Spleen (tissue), 11 donors: ENCODE measurements around the gene DCTN2. TPM values are rescaled to one million over a fixed set of nuclear protein-coding genes. Genes with fewer than 3 reads are reported as not detected.
"Not testable (repeated sequence)": the region's sequence is repeated elsewhere in the genome, so short reads cannot be mapped to it uniquely, and the experiment has no call there.

Experiments used
- DNase-seq: peaks from one replicate; pipeline ENCODE4 v3.0.0-alpha.2; 2020
- H3K27ac ChIP-seq, 8 donors: fragments of 200-600 bp; sonication (generic) in 7 of 8; 1 replicate in 4 of 8; 2 replicates in 4 of 8; pipeline versions ENCODE4 v1.5.0 to v1.8.0; 2016 to 2021; ENCODE audit warnings: inconsistent platforms in 4 of 8, mild to moderate bottlenecking in 4 of 8, moderate library complexity in 1 of 8
- H3K27me3 ChIP-seq, 7 donors: fragments of 200-600 bp; sonication (generic) in 6 of 7; replicated peaks in 1 of 7; 1 replicate in 4 of 7; 2 replicates in 3 of 7; pipeline versions ENCODE4 v1.5.0 to v1.8.0; 2016 to 2021; ENCODE audit warnings: inconsistent platforms in 3 of 7, mild to moderate bottlenecking in 1 of 7
- H3K36me3 ChIP-seq, 6 donors: fragments of 200-600 bp; sonication (generic) in 5 of 6; 1 replicate in 4 of 6; 2 replicates in 2 of 6; pipeline versions ENCODE4 v1.5.0 to v1.8.0; 2016 to 2021; ENCODE audit warnings: inconsistent platforms in 2 of 6
- H3K4me1 ChIP-seq, 6 donors: fragments of 200-600 bp; sonication (generic) in 5 of 6; 1 replicate in 3 of 6; 2 replicates in 3 of 6; pipeline versions ENCODE4 v1.5.0 to v1.8.0; 2016 to 2021; ENCODE audit warnings: inconsistent platforms in 3 of 6
- H3K4me3 ChIP-seq, 8 donors: fragments of 200-600 bp; sonication (generic) in 7 of 8; 1 replicate in 4 of 8; 2 replicates in 4 of 8; pipeline versions ENCODE4 v1.5.0 to v1.8.0; 2016 to 2021; ENCODE audit warnings: inconsistent platforms in 4 of 8, mild to moderate bottlenecking in 4 of 8, moderate library complexity in 2 of 8
- H3K9me3 ChIP-seq, 8 donors: fragments of 200-600 bp; sonication (generic) in 7 of 8; 1 replicate in 4 of 8; 2 replicates in 4 of 8; pipeline versions ENCODE4 v1.5.0 to v1.8.0; 2016 to 2021; ENCODE audit warnings: inconsistent platforms in 4 of 8
- POLR2A ChIP-seq, 3 donors: fragments of 450-650 bp; IDR thresholded peaks; one replicate each; pipeline ENCODE4 v1.5.1; 2017; ENCODE audit warnings: antibody characterized with exemption in 3 of 3, mild to moderate bottlenecking in 1 of 3
- POLR2AphosphoS5 ChIP-seq, 3 donors: sonication (generic); formaldehyde crosslinking; IDR thresholded peaks; one replicate each; pipeline ENCODE4 v1.5.1; 2017; ENCODE audit warnings: antibody characterized with exemption in 3 of 3
- WGBS, 5 donors: extraction: QIAGEN DNeasy Blood & Tissue Kit in 3 of 5; methylation state at CpG; one replicate each; pipeline versions ENCODE4 v1.1.5 to v1.1.7; 2013 to 2018; 5-methylcytosine and 5-hydroxymethylcytosine counted together
- intact Hi-C: fragments of 100-400 bp; cut with DNase I; formaldehyde crosslinking; loops from one replicate; pipeline ENCODE4 v1.15.0; 2023; ENCODE audit warnings: low total_unique reads
- polyA plus RNA-seq, 3 donors: library from polyadenylated mRNA; stranded (reverse); fragments of 200-250 nt; gene quantifications; one replicate each; pipeline ENCODE4 v1.2.1, GENCODE V29; 2013
- total RNA-seq, 7 donors: library from RNA; depleted of rRNA in 3 of 7; stranded (reverse); fragments of >200 nt in 3 of 7; fragmentation: NEBNext Ultra II Directional in 4 of 7; extraction: Animal tissue kit (Norgen Biotek cat#: 25700) in 4 of 7; gene quantifications; one replicate each; pipeline versions ENCODE4 v1.1.0 to v1.2.1, GENCODE V29; 2016 to 2021
- TF ChIP-seq, protein P1 (sequence below), 11 experiments: fragments of 200-600 bp in 7 of 11; fragments of 450-650 bp in 4 of 11; sonication (generic) in 4 of 11; IDR thresholded peaks in 8 of 11; conservative IDR thresholded peaks in 3 of 11; 1 replicate in 7 of 11; 2 replicates in 4 of 11; pipeline versions ENCODE4 v1.4.0 to v1.8.0; 2016 to 2021; ENCODE audit warnings: antibody characterized with exemption in 11 of 11, inconsistent platforms in 4 of 11, mild to moderate bottlenecking in 1 of 11
- donor health status: healthy with polysubstance abuse.
- donor health status: DM: no; HTN: no; CAD: no; lungs with moderate emphysema.
- donor health status: DM: no; HTN: no; CAD: no.
- donor health status: Bipolar disorder and iron deficiency.
- donor health status: healthy.
- donor health status: DM: no; HTN: no; CAD: no.
- donor health status: DM: yes; HTN: yes; CAD: no.

Gene DCTN2
- total and polyA plus RNA-seq, 10 donors = 53.3 to 152 (median 88.8) TPM

DNA sequence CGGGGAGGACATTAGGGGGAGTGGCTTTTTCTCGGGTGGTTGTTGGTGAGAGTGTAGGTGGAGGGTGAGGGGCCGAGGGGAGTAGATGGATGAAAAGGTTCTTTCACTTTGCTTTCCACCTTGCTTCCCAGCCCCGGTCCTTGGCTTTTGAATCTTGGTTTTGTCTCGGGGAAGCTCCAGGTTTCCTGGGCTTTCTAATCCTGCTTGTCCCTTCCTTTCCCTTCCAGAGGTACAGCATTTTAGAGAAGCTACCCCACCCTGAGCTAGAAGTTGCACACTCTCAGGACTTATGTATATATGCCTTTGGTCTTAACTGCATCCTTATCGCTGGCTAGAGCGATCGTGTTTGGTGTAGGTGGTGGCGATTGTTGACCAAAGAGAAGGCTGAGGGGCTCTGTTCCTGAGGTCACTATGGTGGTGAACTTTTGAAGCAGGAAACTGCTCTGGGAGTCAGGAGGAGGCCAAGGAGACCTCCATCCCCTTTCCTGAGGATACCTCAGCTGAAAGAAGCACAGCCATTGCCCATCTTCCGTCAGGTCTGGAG is 44.9 kb upstream of the DCTN2 start:
- intact Hi-C loops = no loop called here
- no peak for DNase-seq
- Histone ChIP-seq H3K27ac (peak overlapping the region in 7 of 8 donors; percentile 72 to 90 (median 77)), H3K36me3 (peaks cover 0 to 32% (median 24%) of the 10 kb centered on the region in 6 donors), H3K4me1 (peaks cover 0 to 30% (median 21%) of the 10 kb centered on the region in 6 donors), H3K9me3 (no peaks in the 10 kb centered on the region), H3K4me3 (peak overlapping the region; percentile 66 to 97 (median 90)), H3K27me3 (peaks cover 0 to 18% (median 0%) of the 10 kb centered on the region in 7 donors)
- TF ChIP-seq POLR2AphosphoS5 (IDR thresholded peaks at IDR 0.05) (no peak), POLR2A (IDR thresholded peaks at IDR 0.05) (no peak)
- TF ChIP-seq, protein P1, sequence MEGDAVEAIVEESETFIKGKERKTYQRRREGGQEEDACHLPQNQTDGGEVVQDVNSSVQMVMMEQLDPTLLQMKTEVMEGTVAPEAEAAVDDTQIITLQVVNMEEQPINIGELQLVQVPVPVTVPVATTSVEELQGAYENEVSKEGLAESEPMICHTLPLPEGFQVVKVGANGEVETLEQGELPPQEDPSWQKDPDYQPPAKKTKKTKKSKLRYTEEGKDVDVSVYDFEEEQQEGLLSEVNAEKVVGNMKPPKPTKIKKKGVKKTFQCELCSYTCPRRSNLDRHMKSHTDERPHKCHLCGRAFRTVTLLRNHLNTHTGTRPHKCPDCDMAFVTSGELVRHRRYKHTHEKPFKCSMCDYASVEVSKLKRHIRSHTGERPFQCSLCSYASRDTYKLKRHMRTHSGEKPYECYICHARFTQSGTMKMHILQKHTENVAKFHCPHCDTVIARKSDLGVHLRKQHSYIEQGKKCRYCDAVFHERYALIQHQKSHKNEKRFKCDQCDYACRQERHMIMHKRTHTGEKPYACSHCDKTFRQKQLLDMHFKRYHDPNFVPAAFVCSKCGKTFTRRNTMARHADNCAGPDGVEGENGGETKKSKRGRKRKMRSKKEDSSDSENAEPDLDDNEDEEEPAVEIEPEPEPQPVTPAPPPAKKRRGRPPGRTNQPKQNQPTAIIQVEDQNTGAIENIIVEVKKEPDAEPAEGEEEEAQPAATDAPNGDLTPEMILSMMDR (IDR thresholded peaks at IDR 0.05 in 8 of 11, conservative IDR thresholded peaks at IDR 0.05 in 3 of 11) = no peak
- WGBS, 5 donors = 53 to 59% (median 54%) methylated on average over 10 of the region's 10 CpGs

DNA sequence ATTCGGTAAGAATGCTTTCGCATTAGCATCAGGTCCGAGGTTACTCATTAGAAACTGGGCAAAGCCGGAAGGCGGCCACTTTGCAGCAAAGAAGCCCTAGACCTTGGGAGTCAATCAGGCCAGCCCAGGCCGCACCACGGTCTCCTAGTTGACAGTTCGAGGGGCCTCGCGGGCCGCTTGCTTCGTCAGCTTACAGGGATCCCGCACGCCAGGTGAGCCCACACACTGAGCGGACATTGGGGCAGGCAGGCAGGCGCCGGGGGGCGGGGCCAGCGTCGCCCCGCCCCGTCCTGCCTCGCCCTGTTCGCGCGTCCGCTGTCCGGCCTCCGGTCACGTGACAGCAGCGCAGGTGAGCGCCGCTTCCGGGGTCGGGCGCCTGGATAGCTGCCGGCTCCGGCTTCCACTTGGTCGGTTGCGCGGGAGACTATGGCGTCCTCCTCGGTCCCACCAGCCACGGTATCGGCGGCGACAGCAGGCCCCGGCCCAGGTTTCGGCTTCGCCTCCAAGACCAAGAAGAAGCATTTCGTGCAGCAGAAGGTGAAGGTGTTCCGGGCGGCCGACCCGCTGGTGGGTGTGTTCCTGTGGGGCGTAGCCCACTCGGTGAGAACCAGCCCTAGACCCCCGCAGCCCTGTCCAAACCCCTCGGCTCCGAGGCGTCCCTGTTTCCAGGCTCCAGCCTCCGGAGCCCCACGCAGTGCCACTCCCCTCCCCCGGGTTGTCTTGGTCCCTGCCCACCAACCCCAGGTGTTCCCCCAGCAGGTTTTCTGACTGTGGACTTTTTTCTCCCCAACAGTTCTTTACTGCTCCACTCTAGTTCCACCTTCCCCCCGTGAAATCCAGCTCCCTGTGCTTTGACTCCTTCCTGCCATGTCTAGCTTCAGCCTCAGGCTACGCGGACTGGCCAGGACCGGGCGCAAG is 44.1 kb upstream of the DCTN2 start, which contains the start of gene PIP4K2C:
PIP4K2C (plus strand) TSS at position 329 of the 918 bp plus-strand sequence; CDS start at position 427, 98 bp downstream.
- no peaks in the 10 kb centered on the region for H3K9me3 ChIP-seq

DNA sequence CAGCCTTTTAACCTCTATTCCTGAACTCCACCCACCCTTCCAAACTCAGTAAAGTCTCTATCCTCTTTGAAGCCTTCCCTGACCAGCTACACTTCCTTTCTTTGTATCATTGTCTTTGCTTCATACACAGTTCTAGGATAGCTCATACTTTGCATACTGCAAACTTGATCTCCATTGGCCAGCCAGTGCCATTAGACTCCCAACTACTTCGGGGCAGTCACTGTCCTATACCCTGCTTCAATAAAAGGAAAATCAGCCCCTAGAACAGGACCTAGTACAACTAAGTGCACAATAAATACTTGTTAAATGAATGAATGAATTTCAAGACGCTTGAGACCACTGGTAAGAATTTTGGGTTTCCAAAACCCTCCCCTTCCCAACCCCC is 43.5 kb upstream of the DCTN2 start:
- Histone ChIP-seq H3K4me3 (peak overlapping the region; percentile 66 to 97 (median 90)), H3K27ac (peak overlapping the region; percentile 30 to 90 (median 77)), H3K27me3 (peaks cover 0 to 27% (median 0%) of the 10 kb centered on the region in 7 donors), H3K36me3 (peaks cover 0 to 18% (median 12%) of the 10 kb centered on the region in 6 donors), H3K9me3 (no peaks in the 10 kb centered on the region), H3K4me1 (peaks cover 0 to 30% (median 21%) of the 10 kb centered on the region in 6 donors)
- DNase-seq = no peak
- no peak for TF ChIP-seq POLR2A (IDR thresholded peaks at IDR 0.05)
- TF ChIP-seq, protein P1 (IDR thresholded peaks at IDR 0.05 in 8 of 11, conservative IDR thresholded peaks at IDR 0.05 in 3 of 11) = no peak
- no peak for TF ChIP-seq POLR2AphosphoS5 (IDR thresholded peaks at IDR 0.05)
- intact Hi-C loops = no loop called here
- 18 to 34% (median 23%) methylated on average over 2 of the region's 2 CpGs for WGBS, 5 donors

More for the DNA sequence above, 44.1 kb upstream of the DCTN2 start, which contains the start of gene PIP4K2C:
- H3K4me1 ChIP-seq = peaks cover 0 to 30% (median 21%) of the 10 kb centered on the region in 6 donors
- TF ChIP-seq, protein P1 (IDR thresholded peaks at IDR 0.05 in 8 of 11, conservative IDR thresholded peaks at IDR 0.05 in 3 of 11) = peak in 1 of 11 experiments; percentile 22
- peak in 1 of 3 donors; percentile 33 for TF ChIP-seq POLR2A (IDR thresholded peaks at IDR 0.05)
- peak; percentile 84 to 89 (median 86) for TF ChIP-seq POLR2AphosphoS5 (IDR thresholded peaks at IDR 0.05)
- H3K36me3 ChIP-seq = peaks cover 0 to 25% (median 19%) of the 10 kb centered on the region in 6 donors
- intact Hi-C loops = no loop called here
- peaks cover 0 to 20% (median 0%) of the 10 kb centered on the region in 7 donors for H3K27me3 ChIP-seq
- peak within 1 kb of the TSS; percentile 66 to 97 (median 90) for H3K4me3 ChIP-seq
- 1 to 3% (median 1%) methylated on average over 34 to 69 of the region's 69 CpGs for WGBS, 5 donors
- H3K27ac ChIP-seq = peak within 1 kb of the TSS; percentile 30 to 90 (median 77)
- DNase-seq = peak; percentile 96

DNA sequence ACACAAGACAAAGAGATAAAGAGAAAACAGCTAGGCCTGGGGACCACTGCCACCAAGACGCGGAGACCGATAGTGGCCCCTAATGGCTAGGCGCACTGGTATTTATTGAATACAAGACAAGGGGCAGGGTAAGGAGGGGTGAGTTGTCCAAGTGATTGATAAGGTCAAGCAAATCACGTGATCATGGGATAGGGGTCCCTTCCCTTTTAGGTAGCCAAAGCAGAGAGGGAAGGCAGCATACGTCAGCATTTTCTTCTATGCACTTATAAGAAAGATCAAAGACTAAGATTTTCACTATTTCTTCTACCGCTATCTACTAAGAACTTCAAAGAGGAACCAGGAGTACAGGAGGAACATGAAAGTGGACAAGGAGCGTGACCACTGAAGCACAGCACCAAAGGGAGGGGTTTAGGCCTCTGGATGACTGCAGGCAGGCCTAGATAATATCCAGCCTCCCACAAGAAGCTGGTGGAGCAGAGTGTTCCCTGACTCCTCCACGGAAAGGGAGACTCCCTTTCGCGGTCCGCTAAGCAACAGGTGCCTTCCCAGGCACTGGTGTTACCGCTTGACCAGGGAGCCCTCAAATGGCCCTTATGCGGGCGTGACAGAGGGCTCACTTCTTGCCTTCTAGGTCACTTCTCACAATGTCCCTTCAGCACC is 42.1 kb upstream of the DCTN2 start:
- H3K4me3 ChIP-seq, DNase-seq, H3K36me3 ChIP-seq, H3K27ac ChIP-seq, H3K9me3 ChIP-seq, intact Hi-C loops: not testable (repeated sequence)
- 84 to 91% (median 86%) methylated on average over 15 of the region's 15 CpGs for WGBS, 5 donors
- H3K27me3 ChIP-seq = peaks cover 0 to 29% (median 0%) of the 10 kb centered on the region in 7 donors
- H3K4me1 ChIP-seq = peaks cover 0 to 35% (median 21%) of the 10 kb centered on the region in 6 donors
